Mesodermal cell (in vitro differentiated cells): ENCODE data around the gene MARCHF6.

ENCODE experiments used
- H3K27ac ChIP-seq: 2 replicates; pipeline ENCODE4 v1.7.0; 2013; ENCODE audit warnings: mild to moderate bottlenecking, low read depth, low read length, moderate library complexity; ENCODE audit not compliant: severe bottlenecking
- H3K36me3 ChIP-seq: 2 replicates; pipeline ENCODE4 v1.7.1; 2013; ENCODE audit warnings: mild to moderate bottlenecking, low read length, moderate library complexity; ENCODE audit not compliant: control insufficient read depth, insufficient read depth
- H3K4me1 ChIP-seq: one replicate; pipeline ENCODE4 v1.7.1; 2013; ENCODE audit warnings: mild to moderate bottlenecking, low read length; ENCODE audit not compliant: insufficient read depth, control insufficient read depth, poor library complexity, severe bottlenecking
- H3K4me3 ChIP-seq: 2 replicates; pipeline ENCODE4 v1.7.0; 2013; ENCODE audit warnings: low read length, control low read depth, mild to moderate bottlenecking; ENCODE audit not compliant: insufficient read depth, poor library complexity, severe bottlenecking; ENCODE audit errors: extremely low read depth
- H3K9me3 ChIP-seq: 2 replicates; pipeline ENCODE4 v1.7.1; 2013; ENCODE audit warnings: mild to moderate bottlenecking, low read length, moderate library complexity; ENCODE audit not compliant: control insufficient read depth
- WGBS, 2 experiments: methylation state at CpG; one replicate each; pipeline ENCODE4 v1.1.5; 2013; ENCODE audit warnings: missing lambda C conversion rate in 2 of 2; ENCODE audit not compliant: insufficient coverage in 2 of 2; 5-methylcytosine and 5-hydroxymethylcytosine counted together

The MARCHF6 gene

GRCh38 chr5:10354048-10354872 is 765 bp downstream of the MARCHF6 start:
- H3K36me3 ChIP-seq: peaks cover 4% of the 10 kb centered on the region
- 1% methylated on average over 31 to 45 of the region's 54 CpGs for WGBS, 2 experiments
- H3K4me1 ChIP-seq: peaks cover 8% of the 10 kb centered on the region
- peak overlapping the region; percentile 97 for H3K27ac ChIP-seq
- H3K4me3 ChIP-seq: peak overlapping the region; percentile 90
- no peaks in the 10 kb centered on the region for H3K9me3 ChIP-seq

- H3K4me3 ChIP-seq: peak overlapping the region; percentile 90
- no peak overlapping the region for H3K27ac ChIP-seq
- 33% methylated on average over 1 of the region's 16 CpGs; no CpG with 5 or more reads in 1 of the 2 experiments for WGBS, 2 experiments
- peaks cover 6% of the 10 kb centered on the region for H3K36me3 ChIP-seq
- H3K4me1 ChIP-seq: peaks cover 8% of the 10 kb centered on the region
- no peaks in the 10 kb centered on the region for H3K9me3 ChIP-seq
Measured at GRCh38 chr5:10355071-10355889, 1.8 kb downstream of the MARCHF6 start.

- WGBS, 2 experiments: 100% methylated on average over 2 of the region's 2 CpGs
- Histone ChIP-seq H3K36me3 (peaks cover 11% of the 10 kb centered on the region), H3K9me3 (no peaks in the 10 kb centered on the region), H3K4me1 (no peaks in the 10 kb centered on the region), H3K27ac (no peak overlapping the region), H3K4me3 (no peak overlapping the region)
Measured at GRCh38 chr5:10358999-10359398, 5.5 kb downstream of the MARCHF6 start.

GRCh38 chr5:10360686-10361085 is 7.2 kb downstream of the MARCHF6 start:
- H3K36me3 ChIP-seq: peaks cover 15% of the 10 kb centered on the region
- no peaks in the 10 kb centered on the region for H3K9me3 ChIP-seq
- no peak overlapping the region for H3K27ac ChIP-seq

GRCh38 chr5:10363519-10364185 is 10.2 kb downstream of the MARCHF6 start:
- peaks cover 18% of the 10 kb centered on the region for H3K36me3 ChIP-seq
- H3K27ac ChIP-seq: no peak overlapping the region
- H3K4me1 ChIP-seq: no peaks in the 10 kb centered on the region
- H3K9me3 ChIP-seq: no peaks in the 10 kb centered on the region
- WGBS, 2 experiments: no CpG with 5 or more reads among the region's 3 CpGs
- no peak overlapping the region for H3K4me3 ChIP-seq

More at GRCh38 chr5:10360686-10361085, 7.2 kb downstream of the MARCHF6 start:
- H3K4me3 ChIP-seq: no peak overlapping the region
- H3K4me1 ChIP-seq: no peaks in the 10 kb centered on the region

- Histone ChIP-seq H3K36me3 (peaks cover 20% of the 10 kb centered on the region), H3K9me3 (no peaks in the 10 kb centered on the region), H3K27ac (no peak overlapping the region), H3K4me1 (no peaks in the 10 kb centered on the region), H3K4me3 (no peak overlapping the region)
- WGBS, 2 experiments: 100% methylated on average over 1 of the region's 1 CpG
Measured at GRCh38 chr5:10364186-10364689, 10.7 kb downstream of the MARCHF6 start.

- H3K4me1 ChIP-seq: no peaks in the 10 kb centered on the region
- no peak overlapping the region for H3K4me3 ChIP-seq
- WGBS, 2 experiments: 89 to 98% methylated on average over 5 to 6 of the region's 7 CpGs
- H3K36me3 ChIP-seq: peaks cover 13% of the 10 kb centered on the region
- H3K9me3 ChIP-seq: no peaks in the 10 kb centered on the region
- H3K27ac ChIP-seq: no peak overlapping the region
Measured at GRCh38 chr5:10365782-10366181, 12.3 kb downstream of the MARCHF6 start.

GRCh38 chr5:10366310-10367272 is 13.1 kb downstream of the MARCHF6 start:
- WGBS, 2 experiments: 96% methylated on average over 4 to 6 of the region's 11 CpGs
- Histone ChIP-seq H3K27ac (no peak overlapping the region), H3K36me3 (peaks cover 13% of the 10 kb centered on the region), H3K9me3 (no peaks in the 10 kb centered on the region), H3K4me1 (no peaks in the 10 kb centered on the region), H3K4me3 (no peak overlapping the region)

- peaks cover 13% of the 10 kb centered on the region for H3K36me3 ChIP-seq
- no peaks in the 10 kb centered on the region for H3K4me1 ChIP-seq
- WGBS, 2 experiments: 89 to 100% methylated on average over 1 of the region's 1 CpG
- no peak overlapping the region for H3K4me3 ChIP-seq
- no peak overlapping the region for H3K27ac ChIP-seq
- no peaks in the 10 kb centered on the region for H3K9me3 ChIP-seq
Measured at GRCh38 chr5:10367579-10367978, 14.1 kb downstream of the MARCHF6 start.

GRCh38 chr5:10370931-10371330 is 17.4 kb downstream of the MARCHF6 start:
- H3K4me1 ChIP-seq: no peaks in the 10 kb centered on the region
- WGBS, 2 experiments: 100% methylated on average over 1 to 2 of the region's 2 CpGs
- H3K36me3 ChIP-seq: peaks cover 9% of the 10 kb centered on the region
- no peaks in the 10 kb centered on the region for H3K9me3 ChIP-seq
- H3K27ac ChIP-seq: no peak overlapping the region
- no peak overlapping the region for H3K4me3 ChIP-seq
